Globus pallidus (tissue), 1 donor: Measurements from ENCODE around the gene WNT7B.

ENCODE experiments used
- DNase-seq: peaks from one replicate; pipeline ENCODE4 v3.0.0-alpha.2; 2015; ENCODE audit warnings: low spot score

Gene WNT7B

DNA sequence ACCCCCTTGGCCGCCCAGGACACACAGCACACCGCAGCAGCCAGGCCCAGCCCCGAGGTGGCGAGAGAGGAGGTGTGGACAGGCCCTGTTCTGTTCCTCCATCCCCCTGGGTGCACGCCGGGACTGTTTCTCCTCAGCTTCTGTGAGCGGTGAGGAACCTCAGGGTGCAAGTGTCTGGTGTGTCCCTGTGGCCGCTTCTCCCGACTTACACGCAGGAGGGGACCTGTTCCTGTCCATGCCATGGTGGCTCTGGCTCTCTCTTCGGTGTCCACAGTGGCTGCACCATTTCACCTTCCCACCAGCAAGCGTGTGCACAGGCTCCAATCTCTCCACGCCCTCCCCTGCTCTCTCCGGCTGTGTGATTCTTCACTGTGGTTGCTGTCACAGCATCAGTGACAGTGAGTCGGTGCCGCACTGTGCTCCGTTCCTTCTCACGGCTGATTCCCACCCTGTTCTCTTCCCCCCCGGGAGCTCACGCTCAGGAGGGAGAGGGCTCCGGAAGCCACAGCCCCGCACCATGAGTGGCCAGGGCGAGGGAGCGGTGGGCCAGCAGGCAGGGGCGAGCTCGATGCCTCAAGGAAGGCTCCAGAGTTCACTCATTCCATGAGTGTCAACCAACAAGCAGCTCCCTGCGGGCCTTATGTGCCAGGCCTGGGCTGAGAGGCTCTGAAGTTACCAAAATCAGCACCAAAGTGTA is 18.6 kb upstream of the WNT7B start:
- no peak for DNase-seq

DNA sequence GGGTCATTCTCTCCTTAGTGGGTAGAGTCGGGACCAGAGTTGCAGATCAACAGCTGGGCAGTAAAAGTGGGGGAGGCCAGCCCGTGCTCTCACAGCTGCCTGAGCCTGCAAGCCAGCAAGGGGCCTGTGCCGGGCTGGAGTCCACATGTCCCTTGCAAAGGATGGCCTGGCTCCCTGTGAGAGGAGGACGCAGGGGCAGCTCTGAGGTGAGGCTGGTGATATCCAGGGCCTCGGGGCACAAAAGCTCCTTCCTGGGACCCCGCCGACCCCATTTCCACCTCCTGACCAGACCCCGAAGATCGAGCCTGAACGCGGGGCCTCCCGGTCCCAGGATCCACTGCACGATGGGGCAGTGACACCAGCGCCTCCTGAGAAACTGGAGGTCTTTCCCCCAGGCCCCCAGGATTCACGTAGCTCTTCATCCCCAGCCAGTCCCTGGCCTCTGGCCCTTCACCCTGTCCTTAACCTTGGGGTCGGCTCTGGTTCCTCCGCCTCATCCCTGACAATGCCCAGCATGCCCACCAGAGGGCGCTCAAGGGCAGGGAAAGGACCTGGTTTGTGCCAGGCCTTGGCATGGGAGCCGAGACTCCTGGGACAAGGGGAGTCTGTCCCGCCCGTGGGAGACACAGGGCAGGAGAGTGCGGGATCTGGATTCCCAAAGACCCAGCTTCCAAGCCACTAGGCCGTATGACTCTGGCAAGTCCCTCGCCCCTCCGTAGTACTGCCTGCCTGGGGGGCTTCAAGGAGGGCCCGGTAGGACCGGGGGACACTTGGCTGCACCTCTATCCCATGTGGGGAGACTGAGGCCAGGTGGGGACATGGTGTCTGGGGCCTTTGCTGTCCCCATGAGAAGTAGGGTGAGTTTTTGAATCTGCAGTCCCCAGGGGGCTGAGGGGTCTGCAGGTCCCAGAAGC is 17.8 kb upstream of the WNT7B start:
- peak; percentile 70 for DNase-seq

DNA sequence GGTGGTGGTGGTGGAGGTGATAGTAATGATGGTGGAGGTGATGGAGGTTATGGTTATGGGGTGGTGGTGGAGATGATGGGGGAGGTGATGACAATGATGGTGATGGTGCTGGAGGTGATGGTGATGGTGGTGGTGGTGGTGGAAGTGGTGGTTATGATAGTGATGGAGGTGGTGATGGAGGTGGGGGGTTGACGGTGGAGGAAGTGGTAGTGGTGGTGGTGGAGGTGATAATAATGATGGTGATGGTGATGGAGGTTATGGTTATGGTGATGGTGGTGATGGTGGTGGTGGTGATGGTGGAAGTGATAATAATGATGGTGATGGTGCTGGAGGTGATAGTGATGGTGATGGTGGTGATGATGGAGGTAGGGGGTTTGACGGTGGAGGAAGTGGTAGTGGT is 16.9 kb upstream of the WNT7B start:
- no peak for DNase-seq

DNA sequence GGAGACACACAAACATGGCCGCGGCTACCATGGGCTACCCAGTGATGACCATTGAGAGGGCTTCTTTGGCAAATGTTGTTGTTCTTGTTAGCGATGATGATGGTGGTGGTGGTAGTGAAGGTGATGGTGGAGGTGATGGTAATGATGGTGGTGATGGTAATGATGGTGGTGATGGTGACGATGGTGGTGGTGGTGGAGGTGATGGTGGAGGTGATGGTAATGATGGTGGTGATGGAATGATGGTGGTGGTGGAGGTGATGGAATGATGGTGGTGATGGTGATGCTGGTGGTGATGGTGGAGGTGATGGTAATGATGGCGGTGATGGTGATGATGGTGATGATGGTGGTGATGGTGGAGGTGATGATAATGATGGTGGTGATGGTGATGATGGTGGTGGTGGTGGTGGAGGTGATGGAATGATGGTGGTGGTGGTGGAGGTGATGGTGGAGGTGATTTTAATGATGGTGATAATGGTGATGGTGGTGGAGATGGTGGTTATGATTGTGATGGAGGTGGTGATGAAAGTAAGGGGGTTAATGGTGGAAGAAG is 16.3 kb upstream of the WNT7B start:
- DNase-seq = no peak

DNA sequence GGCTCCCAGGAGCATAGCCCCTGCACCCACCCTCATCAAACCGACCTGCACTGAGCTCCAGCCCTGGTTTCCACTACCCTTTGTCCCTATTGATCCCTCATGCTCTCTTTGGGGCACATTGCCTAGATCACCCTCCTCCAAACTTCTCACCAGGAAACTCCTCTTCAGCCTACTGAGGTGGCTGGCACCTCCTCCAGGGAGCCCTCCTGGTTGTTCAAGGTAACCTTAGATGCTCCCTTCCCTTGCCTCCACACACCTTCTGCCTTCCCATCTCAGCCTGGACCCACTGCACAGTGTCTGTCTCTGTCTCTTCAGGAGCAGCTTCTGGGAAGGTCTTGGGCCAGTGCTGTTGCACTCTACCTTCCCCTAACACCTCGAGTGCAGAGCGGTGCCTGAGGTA is 15.8 kb upstream of the WNT7B start:
- no peak for DNase-seq

DNA sequence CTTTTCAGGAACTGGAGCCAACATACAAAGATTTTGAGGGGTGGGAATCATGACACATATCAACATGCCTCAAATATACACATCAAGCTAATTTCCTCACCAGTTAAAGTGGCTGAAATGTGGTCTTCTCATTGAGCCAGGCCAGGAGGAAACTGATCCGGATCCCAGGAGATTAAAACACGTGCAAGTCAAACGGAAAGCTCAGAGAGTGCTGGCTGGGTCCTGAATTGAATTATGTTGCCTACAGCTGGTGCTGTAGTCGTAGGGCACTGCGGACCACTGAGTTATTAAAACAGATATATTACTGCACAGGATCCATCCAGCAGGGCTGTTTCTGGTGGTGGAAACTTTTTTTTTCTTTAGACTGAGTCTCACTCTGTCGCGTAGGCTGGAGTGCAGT is 14.1 kb upstream of the WNT7B start:
- DNase-seq = no peak

DNA sequence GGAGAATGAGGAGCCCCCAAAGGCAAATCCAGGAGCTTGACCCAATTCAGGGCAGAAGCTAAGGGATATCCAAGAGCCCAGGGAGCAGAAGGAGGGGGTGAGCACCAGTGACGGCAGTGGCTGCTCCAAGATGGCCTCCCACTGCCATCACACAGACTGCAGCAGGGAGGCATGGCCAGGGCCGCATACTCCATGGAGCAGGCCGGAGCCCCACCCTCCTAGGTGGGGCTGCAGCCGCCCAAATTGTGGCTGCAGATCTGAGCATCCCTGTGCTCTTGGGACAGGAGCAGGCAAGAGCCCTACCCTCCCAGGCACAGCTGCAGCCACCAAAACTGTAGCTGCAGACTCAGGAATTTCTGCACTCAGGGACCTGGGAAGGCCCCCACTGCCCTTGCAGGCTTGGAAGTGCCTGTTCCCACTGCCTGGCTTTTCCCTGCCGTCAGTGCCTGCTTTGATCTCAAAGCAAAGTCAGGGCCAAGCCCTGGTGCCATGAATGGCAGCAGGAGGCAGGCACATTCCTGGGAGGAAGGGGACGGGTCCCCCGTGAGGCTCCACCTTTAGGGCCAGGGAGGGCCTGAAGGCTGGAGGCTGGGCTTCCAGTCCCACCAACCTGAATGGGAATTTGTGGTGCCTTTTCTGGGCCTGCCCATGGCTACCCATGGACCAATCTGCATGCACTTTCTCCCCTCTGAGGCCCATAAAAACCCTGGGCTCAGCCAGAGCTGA is 10.3 kb upstream of the WNT7B start:
- no peak for DNase-seq

DNA sequence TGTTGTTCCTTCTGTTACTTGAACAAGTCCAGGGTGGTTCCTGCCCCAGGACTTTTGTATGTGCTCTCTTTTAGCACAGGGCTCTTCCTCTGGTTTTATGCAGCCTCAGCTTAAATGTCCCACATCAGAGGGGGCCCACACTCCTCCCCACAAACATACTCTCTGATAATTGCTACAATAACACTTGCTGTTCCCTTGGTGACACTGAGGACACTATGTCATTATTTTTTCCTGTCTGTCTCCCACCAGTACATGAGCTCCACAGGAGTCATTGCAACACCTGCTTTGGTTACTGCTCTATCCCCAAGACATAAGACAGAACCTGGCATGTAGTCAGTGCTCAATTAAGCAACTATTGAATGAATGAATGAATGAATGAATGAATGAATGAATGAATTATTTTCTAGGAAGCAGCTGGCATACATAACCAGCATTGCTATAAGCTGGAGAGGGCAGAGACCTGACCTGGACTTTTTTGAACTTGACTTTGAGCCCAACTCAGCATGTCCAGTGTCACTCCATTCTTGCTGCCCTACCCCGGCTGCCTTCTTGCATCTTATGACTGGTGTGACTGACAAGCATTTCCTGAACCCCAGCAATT is 7.5 kb upstream of the WNT7B start:
- DNase-seq = no peak

DNA sequence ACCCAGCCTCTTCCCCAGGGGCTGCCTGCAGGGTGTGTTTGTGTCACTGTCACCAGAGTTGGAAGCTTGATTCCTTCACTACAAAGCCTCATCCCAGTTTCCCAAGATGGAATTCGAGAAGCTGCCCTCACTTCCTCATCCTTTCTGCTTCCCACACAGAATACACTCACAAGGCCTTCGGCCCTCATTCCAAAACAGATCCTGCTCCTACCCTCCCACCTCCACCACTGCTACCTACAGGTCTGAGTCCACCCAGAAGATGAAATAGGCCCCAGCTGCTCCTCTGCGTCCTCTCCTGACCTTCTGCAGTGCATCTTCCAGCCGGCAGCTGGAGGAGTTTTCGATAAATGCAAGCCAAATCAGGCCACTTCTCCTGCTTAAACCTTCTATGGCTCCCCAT is 6.8 kb upstream of the WNT7B start:
- no peak for DNase-seq

DNA sequence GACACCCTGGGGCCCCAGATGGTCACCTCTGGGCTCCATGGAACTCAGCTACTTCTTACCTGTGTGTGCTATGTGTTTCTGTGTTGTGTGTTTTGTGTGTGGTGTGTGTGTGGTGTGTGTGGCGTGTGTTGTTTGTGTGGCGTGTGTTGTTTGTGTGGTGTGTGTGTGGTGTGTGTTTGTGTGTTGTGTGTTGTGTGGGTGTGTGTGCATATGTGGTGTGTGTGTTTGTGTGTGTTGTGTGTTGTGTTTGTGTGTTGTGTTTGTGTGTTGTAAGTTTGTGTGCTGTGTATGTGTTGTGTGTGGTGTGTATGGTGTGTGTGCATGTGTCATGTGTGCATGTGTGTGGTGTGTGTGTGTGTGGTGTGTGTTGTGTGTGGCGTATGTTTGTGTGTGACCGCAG is 3.8 kb upstream of the WNT7B start:
- no peak for DNase-seq

DNA sequence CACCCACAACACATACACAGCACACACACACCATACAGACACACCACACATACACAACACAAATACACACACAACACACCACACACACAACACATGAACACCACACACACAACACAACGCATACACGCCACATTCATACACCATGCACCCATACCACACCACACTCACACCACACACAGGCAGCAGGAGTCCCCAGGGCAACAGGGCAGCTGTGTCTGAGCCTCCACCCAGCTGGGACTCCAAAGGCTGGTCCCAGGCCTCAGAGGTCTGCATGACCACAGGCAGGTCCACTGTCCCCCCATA is 3.3 kb upstream of the WNT7B start:
- DNase-seq = no peak

DNA sequence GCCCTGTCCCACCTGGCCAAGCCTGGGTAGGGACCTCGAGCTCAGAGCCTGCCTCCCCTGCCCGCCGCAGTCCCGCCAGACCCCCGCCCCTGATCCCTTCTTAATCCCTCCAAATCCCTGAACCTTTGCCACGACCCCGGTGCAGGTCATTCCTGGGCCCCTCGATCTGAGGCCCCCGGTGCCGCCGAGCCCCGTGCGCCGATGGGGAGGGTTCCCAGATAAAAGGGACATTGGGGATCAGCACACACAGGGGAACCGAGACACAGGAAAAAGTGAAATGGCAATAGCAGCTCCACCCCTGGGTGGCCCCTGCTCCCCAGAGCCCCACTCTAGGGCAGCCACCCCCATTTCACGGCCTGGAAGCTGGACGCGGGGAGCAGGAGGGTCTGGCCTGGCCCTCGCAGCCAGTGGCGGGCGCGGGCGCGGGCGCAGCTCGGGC is 1.3 kb upstream of the WNT7B start:
- no peak for DNase-seq

DNA sequence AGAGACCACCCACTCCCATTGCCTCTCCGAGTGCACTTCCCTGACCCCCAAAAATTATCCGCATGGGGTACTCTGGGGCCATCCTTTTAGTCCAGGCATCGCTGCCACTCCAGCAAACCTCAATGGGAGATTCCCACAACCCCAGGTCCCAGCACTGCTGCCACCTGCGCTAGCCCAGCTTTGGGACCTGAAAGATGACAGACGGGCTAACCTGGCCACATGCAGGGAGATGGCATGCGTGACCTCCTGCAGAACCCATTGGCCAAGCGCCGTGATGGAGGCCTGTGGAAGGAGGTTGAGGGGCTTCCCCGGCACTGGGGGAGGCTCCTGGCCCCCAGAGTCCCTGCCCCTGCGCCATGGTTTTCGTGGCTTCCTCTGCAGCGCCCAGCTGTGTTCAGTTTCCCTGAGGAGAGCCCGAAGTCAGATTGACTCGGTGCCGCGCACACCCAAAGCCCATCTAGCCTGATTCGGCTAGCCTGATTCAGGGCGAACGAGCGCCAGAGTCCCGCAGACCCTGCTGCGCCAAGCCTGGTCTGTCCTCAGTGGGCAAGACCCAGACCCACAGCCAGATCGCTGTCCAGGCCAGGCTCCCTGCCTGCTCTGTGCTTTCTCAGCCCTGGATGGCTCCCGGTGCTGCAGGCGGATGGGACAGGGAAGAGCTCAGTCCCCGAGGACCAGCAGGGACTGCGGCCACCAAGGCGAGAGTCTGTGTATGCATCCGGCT is 751 bp upstream of the WNT7B start:
- DNase-seq = no peak

DNA sequence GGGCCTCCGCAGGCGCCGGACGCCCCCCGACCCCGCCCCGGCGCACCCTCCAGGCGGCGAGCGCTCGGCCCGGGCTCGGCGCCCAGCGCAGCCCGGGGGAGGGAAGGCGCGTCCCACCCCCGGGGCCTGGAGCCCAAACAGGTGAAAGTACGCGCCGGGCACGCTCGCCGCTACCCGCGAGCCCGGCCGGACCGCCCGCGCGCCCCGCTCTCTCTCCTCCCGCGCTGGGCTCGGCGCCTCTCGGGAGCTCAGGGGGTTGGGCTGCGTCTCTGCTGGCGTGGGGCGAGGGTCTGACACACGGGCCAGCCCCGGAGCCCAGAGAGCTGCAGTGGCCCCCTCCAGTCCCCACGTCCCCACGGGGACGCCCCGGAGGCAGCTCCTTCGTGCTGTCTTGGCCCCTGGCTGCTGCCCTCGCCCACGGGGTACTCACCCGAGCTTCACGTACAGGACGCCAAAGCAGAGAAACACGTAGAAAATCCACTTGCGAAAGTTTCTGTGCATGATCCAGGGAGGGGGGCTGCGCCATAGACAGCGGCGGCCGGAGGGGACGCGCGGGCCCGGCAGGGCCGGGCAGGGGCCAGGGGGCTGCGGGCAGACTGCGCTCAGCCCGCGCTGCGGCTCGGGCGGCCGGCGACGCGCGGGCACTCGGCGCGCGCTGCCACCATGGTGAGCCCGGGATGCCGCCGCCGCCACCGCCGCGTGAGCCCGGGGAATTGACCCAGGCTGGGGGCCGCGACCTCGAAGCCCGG is 534 bp downstream of the WNT7B start:
- DNase-seq = no peak

DNA sequence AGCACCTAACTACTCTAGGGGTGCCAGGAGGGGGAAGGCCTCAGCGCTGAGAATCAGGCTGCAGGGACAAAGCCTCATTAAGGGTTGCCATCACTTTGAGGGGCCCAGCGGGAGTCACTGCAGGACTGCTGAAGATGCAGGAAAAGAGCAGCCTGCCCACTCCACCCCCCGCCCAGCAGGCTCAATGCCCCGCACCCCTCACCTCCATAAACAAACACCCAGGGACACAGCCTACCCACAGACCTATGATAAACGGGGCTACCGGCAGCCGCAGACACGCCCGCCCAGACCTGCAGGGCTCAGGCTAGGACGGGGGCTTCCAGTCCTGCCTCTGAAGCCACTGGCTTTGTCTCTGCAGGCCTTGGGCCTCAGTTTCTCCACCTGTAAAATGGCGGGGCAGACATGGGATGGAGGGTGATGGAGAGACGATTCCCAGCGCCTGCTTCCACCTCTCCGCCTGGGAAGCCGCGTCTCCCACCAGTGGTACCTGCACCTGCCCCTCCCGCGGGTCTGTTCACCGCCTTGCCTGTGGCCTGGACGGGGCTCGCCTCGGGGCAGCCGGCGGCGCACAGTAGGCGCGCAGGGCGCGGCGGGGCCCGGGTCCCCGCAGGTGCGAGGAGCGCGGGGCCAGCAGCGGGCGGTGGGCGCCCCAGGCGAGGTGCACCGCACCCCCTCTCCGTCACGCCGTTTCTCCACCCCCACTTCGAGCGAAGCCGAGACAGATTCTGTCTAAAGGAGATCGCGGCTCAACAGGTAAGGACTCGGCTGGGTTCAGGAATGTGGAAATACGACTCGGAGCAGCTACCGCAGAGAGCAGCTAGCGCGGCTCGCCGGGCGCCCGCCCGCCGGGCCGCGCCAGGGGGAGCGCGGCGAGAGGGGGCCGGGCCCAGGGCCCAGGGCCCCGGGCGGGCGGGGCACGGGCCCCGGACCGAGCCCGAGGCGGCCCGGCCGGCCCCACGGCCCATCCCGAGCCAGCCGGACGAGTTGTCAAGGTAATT is 1.5 kb downstream of the WNT7B start:
- no peak for DNase-seq

DNA sequence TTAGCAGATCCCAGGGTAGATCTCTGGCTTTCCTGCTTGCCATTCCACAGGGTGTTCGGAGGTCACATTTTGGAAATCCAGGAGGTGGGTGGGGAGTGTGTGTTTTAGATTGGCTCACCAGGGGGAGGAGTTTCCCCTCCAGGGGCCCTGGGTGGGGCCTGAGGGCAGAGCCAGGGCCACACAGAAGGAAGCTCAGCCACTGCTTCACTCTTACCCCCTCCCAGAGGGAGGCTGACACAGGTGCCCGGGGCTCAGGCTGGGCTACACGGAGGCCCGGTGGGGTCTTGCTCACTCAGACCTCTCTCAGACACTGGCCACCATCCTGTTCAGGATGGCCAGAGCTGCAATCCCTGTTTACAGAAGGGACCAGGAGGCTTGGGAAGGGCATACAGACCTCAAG is 2.5 kb downstream of the WNT7B start:
- DNase-seq = no peak

DNA sequence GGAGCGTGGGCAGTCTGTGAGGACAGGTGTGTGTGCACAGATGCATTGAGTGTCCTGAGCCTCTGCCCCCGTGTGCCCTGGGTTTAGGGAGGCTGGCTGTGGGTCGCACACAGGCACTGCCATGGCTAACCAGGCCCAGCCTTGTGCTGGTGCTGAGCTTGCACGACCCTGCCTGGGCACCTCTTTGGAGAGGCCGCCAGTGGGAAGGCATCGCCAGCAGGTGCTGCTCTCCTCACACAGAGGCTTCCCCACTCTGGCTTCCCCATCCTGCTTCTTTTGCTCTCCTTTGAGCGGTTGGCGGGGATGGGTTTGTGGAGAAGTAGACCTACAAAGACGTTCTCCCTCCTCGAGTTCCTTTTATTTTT is 4.1 kb downstream of the WNT7B start:
- no peak for DNase-seq

DNA sequence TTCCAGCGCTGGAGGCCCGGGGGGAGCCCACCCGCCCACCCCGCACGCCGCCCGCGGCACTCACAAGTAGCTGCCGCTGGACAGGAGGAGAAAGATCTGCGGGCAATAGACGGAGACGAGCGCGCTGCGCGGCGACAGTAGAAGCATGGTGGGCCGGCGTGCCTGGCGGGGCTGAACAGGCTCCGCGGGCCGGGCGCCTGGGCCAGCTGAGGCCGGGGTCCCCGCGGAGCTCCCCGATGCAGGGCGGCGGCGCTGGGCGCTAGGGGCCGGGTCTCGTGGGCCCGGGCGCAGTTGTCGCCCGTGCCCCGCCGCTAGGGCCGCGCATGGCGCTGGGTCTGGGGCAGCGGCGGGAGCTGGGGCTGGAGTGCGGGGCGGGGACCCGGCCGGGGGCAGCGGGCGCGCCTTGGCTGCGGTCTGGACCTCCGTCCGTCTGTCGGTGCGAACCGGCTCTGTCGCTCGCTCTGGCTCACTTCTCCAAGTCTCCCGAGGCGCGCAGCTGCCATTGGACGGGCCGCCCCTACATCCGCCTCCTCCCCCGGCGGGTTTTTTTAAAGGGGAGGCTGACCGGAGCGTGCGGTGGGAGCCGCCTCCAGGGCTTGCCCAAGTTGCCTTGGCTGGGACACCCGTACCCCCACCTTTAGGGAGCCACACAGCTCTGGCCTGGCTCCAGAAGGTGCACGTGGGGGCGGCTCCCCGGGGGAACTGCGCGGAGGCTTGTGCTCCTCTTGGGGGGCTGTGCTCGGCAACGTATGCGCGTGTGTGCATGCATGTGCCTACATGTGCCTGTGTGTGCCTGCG is 4.7 kb downstream of the WNT7B start:
- no peak for DNase-seq
